ENCODE data around the gene PRDM11.

The PRDM11 gene

DNA sequence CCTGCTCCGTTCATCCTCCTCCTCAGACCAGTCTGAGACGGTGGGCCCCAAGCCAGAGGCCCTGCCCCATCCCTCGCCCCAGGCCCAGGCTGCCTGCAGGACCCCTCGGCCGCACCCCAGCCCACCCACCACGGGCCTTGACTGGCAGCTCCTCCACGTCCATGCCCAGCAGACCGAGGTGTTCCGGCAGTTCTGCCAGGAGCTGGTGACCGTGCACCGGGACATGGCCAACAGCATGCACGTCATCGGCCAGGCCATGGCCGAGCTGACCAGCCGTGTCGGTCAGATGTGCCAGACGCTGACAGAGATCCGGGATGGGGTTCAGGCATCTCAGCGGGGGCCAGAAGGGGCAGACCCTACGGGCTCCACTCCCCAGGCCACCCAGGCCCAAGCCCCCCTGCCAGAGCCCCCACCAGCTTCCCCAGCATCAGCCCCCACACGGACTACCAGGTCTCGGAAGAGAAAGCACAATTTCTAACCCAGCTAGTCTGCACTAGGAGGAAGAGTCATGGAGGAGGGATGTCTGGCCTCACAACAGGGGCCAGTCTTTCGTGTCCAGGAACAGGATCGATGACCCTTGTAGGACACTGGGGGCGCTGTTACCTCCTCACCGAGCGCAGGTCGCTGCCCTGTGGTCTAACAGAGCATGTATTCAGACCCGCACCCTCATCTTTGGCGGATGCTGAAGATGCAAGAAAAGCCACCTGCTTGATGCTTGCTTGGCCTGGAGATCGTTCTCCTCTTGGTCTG, 66.3 kb downstream of the PRDM11 start:
- DNase-seq, result no peak

DNA sequence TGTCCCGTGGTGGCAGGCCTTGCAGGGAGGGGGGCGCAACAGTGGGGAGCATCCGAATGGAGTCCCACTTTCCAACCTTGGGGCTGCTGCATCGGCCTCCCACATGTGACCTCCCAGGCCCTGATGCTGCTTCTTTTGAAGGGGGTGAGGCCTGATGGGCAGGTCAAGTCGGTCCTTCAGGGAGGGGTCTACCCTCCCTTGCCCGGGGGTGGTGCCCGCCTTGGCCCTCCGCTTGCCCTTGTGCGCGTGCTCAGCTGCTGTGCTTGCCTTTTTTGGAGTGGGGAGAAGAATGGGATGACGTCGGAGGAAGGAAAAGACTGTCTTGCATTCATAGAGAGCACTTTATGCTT, 66.9 kb downstream of the PRDM11 start:
- no peak for DNase-seq

DNA sequence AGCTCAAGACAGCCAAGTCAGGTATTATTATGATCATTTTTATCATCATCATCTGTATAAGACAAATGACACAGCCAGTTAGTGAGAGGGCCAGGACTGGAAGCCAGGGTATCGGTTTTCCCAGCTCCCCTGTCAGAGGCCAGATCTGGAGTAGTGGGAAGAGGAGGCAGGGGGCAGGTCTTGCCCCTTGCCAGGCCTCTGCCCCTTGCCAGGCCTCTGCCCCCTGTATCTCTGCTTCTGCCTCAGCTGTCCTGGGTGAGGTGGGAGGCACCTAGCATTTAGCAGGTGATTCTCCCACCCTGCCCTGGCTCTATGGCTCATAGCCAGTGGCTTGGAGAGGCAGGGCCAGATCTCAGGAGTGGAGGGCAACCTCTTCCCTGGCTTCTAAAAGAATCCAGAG, 67.3 kb downstream of the PRDM11 start:
- DNase-seq, result no peak

DNA sequence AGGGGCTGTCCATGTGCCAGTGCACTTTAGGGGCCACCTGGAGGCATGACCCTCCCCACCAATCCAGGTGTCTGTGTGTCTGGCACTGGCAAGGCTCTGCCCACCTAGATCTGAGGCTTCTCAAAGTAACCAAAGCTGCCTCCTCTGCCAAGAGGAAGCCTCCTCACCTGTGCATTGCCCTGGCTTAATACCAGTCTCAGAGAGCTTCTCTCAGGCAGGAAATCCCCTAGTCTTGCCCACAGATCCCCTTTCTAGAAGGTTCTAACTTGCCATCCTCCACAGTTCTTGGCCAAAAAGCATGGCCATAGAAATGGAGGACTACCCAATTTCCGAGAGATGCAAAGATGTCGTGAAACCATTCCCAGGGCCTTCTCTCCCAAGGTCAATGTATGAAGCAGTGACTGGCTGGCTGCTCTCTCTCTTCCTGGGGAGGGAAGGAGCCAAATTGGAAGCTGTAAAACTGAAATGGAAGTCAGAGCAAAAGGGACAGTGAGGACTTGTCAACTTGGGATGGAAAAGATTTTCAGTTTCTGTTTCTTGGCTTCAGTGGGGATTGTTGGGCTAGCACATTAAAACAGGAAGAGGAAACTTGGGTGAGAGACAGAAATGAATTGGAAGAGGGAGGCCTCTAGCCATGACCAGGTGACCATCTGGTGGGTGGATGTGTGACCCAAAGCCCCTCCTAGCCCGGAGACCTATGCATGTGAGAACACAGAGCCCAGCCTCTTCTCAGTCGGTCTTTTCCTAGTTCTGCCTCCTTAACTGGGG, 68.8 kb downstream of the PRDM11 start:
- no peak for DNase-seq

DNA sequence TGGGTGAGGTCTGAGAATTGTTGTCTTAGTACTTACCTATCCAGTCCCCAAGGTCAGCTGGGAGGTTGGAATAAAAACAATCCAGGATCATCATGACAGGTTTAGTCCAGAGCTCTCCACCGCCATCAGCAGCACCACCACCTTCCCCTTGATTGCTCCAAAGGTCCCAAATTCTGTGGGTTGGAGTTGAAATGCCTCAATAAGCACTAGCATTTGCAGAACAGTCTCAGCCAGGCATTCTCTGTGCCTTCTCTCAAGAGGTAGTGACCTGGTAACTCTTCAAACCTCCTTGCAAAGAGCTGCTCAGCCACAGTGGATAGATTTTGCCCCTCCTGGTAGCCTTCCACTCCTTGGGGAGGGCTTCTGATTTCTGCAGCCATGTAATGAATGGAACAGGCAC, 69.6 kb downstream of the PRDM11 start:
- no peak for DNase-seq

DNA sequence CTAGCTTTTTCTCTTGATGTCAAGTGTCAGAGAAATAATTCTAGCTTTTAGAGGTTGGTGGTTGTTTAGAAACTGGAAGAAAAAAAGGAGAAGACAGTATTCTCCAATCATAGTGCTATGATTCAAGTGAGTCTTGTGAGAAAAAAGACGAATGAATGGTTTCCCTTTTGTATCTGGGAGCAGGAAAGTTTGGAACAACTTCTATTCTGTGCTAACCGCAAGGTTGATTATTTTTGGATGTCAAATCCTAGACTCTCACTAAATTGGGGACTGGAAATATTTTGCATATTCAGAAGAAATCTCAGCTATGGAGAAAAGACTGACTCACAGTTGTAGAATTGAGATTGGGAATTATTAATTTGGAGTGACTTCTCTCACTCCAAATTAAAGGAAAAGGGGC, 70.5 kb downstream of the PRDM11 start:
- DNase-seq, result no peak

DNA sequence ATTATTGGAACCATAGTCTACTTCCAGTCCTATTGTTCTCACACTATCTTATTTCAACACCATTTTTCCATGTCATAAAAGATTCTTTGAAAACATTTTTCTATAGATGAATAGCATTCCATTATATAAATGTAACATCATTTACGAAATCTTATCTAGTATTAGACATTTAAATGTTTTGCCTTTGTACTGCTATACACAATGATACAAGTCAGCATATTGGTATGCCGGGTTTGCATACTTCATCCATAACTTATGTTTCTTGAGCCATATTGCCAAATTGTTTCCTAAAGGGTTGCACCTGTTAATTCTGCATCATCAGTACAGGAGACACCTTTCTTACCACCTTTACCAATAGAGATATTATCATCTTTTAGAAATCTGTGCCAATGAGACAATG, 71.6 kb downstream of the PRDM11 start:
- DNase-seq, result no peak

DNA sequence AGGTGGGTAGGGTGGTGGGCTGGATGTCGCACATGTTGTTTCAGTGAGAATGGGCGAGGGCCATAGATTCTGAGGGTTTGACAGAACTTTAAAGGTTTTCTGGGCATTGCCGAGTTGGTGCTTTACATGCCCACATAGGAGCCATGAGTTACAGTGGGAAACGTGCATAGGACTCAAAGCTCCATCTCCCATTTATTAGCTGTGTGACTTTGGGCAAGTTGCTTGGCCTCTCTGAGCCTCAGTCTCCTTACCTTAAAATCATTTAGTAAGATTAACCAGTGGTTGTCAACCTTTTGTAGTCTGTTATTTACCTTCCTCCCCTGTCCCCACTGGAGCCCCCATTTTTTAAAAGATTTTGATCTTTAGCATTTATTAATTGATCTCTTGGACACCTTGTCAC, 72.3 kb downstream of the PRDM11 start:
- DNase-seq, result no peak

DNA sequence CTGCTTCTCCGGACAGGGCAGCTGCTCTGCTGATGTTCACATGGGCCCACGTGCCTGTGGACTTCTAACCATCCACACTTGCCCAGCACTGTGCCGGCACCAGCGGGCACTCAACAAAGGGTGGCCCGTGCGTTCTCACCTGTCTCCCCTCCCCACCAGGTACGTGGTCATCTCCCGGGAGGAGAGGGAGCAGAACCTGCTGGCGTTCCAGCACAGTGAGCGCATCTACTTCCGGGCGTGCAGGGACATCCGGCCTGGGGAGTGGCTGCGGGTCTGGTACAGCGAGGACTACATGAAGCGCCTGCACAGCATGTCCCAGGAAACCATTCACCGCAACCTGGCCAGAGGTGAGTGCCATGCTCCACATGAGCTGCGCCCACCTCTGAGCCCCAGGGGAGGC, 73.0 kb downstream of the PRDM11 start:
- DNase-seq, result no peak

DNA sequence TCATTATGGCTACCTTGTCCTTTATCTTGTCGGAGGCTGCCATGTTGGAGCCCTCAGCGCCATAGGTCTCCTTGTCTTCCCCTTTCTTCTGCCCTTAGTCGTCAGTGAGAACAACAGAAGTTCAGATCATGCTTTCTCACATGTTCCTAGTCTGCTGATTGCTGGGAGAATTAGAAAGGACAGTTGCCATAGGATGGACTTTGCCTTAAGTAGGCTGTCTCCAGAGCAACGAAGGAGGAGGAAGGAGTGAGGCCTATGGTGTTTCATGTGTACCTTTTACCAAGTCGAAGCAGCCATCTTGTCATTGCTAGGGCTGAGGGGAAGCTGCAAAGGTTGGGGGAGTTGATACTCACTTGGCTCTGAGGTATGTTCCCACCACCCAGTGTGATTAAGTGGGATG, 77.1 kb downstream of the PRDM11 start:
- no peak for DNase-seq

DNA sequence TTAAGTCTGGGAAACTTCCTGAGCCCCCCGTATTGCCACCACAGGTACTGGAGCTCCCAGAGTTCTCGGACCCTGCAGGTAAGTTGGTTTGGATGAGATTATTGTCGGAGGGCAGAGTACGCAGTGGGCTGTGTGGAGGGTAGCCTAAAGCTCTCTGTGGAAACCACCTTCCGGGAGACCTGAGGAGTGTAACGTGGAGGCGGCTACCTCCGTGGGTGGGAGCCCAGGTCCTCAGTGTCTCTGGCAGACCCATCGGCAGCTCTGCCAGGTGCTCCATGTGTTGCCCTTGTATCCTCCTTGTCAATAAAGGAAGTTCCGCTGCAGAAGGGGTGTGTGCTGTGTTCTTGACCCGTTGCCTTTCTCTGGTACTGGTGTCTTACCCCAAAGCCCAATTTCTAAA, 78.3 kb downstream of the PRDM11 start:
- no peak for DNase-seq

DNA sequence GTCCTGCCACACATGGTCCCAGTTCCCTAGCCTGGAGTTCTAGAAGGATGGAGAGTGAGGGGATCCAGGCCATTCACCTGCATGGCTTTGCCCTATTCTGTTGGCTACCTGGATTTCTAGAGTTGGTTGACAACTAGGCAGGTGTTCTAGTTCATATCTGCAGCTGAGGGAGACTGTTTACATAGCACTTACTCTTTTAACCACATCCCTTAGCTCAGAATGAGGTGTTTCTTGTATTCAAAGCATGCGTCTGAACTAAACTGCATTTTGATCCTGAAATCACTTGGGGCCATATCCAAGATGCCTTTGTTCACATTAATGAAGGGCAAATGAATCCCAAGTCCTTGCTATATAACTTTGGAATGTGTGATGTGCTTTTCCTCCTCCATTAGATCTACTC, 78.8 kb downstream of the PRDM11 start:
- no peak for DNase-seq

DNA sequence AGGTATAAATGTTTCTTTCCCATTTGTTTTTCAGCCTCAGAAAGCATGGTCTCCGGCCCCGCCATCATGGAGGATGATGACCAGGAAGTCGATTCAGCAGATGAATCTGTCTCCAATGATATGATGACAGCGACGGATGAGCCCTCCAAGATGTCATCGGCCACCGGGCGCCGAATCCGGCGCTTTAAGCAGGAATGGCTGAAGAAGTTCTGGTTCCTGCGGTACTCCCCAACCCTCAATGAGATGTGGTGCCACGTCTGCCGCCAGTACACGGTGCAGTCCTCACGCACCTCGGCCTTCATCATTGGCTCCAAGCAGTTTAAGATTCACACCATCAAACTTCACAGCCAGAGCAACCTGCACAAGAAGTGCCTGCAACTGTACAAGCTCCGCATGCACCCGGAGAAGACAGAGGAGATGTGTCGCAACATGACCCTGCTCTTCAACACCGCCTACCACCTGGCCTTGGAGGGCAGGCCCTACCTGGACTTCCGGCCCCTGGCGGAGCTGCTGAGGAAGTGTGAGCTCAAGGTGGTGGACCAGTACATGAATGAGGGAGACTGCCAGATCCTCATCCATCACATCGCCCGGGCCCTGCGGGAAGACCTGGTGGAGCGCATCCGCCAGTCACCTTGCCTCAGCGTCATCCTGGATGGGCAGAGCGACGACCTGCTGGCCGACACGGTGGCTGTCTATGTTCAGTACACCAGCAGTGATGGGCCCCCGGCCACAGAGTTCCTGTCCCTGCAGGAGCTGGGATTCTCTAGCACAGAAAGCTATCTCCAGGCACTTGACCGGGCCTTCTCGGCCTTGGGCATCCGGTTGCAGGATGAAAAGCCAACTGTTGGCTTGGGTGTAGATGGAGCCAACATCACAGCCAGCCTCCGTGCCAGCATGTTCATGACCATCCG, 79.8 kb downstream of the PRDM11 start:
- DNase-seq, result no peak

DNA sequence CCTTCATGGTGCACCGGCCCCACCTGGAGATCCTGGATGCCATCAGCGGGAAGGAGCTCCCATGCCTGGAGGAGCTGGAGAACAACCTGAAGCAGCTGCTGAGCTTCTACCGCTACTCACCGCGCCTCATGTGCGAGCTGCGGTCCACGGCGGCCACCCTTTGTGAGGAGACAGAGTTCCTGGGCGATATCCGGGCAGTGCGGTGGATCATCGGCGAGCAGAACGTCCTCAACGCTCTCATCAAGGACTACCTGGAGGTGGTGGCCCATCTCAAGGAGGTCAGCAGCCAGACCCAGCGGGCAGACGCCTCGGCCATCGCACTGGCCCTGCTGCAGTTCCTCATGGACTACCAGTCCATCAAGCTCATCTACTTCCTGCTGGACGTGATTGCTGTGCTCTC, 80.5 kb downstream of the PRDM11 start:
- no peak for DNase-seq

DNA sequence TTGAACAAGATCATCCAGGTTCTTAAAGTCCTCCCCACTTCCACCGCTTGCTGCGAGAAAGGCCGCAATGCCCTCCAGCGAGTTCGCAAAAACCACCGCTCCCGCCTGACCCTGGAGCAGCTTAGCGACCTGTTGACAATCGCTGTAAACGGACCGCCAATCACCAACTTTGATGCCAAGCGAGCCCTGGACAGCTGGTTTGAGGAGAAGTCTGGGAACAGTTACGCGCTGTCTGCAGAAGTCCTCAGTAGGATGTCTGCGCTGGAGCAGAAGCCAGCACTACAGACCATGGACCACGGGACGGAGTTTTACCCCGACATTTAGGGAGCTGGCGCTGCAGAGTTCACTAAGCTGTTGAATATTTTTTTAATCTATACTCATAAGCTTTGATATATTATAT, 81.4 kb downstream of the PRDM11 start:
- DNase-seq, result no peak

DNA sequence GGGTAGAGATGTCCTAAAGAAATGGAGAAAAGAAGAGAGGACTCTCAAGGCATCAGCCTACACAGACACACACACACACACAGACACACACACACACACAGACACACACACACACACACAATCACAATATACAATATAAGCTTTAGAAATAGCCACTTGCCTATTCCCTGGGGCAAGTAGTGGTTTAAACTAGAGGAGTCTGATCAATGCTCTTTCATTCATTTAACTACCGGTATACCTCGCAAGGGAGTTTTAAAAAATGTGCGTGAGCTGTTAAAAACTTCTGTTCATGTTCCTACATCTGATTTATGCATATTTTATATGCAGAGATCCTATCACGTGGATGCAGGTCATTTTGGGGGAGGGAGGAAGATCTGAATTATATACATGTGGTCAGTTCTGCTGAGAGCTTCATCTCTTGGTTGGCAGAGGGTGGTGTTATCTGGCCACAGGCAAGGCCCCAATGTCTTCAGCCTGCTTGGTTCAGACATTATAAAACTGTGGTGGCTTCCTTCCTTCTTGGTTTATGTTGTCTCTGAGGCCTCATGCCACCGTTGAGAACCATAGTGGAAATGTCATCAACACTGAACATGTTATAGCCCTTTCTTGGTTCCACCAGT, 83.1 kb downstream of the PRDM11 start:
- DNase-seq, result no peak

DNA sequence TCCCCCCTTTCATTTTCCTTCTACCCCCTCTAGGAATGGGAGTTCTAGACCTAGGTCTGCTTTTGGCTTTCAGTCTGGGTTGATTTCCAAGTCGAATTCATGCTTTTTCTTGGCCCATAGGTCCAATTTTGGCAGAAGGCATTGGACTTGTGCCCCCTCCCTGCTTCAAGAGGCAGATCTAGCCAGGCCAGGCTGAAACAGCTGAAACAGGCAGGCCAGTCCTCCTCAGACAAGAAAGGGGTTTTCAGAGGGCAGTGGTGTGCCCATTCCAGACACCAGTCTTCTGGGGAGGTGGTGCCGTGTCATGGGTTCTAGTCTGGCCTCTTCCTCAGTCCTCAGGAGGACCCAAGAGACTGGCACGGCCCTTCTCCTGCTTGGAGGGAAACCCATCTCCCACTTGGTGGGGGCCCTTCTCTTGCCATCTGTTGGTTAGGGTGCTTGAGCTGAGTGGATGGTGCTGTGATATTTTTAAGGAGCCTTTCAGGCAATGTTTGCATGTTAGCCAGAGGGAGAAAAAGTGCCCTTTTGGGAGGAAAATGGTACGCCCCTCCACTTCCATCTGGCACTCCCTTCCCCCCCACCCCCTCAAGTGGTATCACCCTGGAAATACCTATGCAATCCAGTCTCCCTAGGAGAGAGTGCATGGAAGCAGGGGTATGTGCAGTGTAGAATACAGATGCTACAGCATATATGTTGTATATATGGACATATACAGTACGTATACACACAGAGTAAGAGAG, 86.1 kb downstream of the PRDM11 start:
- peak; percentile 78 to 93 for DNase-seq

DNA sequence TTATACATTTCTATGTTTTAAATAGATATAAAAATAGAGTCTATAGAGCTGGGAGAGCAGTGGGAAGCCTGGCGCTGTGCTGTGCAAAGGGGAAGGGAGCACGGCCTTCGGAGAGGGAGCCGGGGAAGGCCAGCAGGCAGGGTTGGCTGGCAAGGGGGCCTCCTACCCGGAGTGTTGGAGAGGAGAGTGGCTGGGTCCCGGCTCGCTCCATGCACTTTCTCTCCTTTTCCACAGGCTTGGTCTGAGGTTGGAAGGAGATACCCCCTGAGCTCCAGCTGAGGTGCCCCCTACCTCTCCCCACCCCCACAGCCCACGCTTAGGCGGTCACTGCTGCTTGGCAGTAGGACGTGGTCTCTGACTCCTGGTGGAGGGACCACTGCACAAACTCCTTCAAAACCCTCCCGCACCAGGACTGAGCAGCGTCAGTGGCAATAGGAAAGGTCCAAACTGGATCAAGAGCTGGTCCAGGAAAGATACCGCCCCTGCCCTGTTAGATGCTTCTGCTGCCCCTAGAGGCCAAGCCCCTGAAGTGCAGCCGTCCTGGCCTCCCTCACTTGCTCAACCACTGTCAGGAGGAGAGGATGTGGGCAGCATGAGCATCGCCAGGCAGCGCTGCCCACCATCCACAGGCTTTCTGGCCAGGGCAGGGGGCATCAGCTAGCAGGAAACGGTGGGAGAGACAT, 86.8 kb downstream of the PRDM11 start:
- DNase-seq, result peak in 1 of 2 experiments; percentile 45

DNA sequence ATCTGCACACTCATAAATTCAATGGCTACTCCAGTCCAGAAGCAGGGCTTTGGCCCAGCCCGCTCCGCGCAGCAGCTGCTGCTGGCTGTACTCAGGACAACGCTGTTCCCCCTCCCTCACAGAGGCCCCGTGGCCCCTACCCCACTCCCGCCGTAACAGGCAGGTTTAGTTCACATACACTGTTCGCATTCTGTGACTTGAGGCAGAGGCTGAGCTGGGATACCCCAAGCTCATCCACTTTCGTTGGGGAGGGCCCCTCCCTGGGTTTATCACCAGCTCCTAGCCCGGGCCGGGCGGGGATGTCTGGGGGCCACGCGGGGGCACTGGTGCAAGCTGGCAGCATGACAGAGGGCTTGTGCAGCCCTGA, 87.3 kb downstream of the PRDM11 start:
- DNase-seq, result no peak

DNA sequence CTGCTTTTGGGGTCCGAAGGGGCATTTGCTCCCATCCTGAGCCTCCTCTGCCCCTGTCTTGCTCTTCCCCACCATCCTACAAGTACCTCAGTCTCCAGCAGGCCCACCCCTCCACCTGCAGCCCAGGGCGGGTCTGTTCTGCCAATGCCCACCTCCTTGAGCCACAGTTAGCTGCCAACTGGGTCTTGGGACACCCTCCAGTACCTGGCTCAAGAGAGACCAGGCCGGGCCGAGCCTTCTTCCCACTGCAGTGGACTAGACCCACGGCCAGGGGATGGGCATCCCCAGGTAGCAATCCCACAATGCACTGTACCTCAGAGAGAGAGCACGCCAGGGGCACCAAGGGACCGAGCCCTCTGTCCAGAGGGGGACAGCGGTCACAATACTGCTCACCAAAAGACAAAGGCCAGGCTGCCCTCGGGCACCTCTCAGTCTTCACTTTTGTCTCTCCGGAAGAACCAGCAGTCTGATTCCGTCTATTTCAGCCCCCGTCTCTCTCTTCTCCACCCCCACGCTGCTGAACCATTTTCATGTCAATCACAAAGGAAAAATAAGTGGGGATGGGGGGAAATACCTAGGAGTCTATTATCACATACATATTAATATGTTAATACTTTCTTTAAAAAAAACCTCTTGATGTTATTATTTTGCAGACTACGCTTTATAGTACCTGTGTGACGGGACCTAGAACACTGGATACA, 88.0 kb downstream of the PRDM11 start:
- DNase-seq, result no peak

DNA sequence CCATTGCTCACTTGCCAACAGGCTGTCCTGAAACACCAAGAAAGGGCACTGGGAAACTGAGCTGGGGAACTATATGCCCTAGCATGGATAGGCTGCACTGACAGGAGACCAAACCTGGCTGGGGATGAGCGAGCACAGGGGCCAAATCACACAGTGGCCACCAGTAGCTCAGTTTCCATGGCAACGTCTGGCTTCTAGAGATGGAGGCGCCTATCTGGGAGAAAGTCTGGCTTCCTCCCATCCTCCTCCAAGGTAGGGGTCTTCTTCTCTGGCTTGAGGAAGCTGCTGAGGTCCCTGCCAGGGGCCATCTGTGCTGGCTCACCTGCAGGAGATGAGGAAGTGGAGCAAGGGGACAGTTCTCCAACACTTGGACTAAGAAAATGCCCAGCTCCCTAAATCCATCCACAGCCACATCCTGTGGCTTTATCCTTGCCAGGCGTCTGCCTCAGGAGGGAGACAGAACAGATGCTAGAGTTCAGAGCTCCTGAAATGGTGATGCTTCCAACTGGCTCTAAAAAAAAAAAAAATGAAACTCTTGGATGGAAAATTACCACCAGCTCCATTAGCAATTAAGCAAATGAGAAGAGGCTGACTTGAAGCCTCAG, 91.4 kb downstream of the PRDM11 start:
- peak in 1 of 2 experiments; percentile 44 for DNase-seq

Measured in NCI-H524 (cell line).